ENCODE results near the gene GPATCH4.
A peak's percentile ranks its signal among the peaks of the same experiment; 100 is the strongest.

The GPATCH4 gene

GRCh38 chr1:156629823-156630449, 28.7 kb upstream of the GPATCH4 start:
- no peaks in the 10 kb centered on the region for H3K36me3 ChIP-seq (ENCODE audit: control insufficient read depth, insufficient read depth, low read length)
- H3K4me3 ChIP-seq (ENCODE audit: insufficient read depth, low read depth, low read length, poor library complexity, severe bottlenecking) = no peak overlapping the region
- peaks cover 11% of the 10 kb centered on the region for H3K4me1 ChIP-seq (ENCODE audit: control insufficient read depth, insufficient read depth, low read length, poor library complexity, severe bottlenecking)
- H3K27ac ChIP-seq (ENCODE audit: insufficient read depth, low read length, poor library complexity, severe bottlenecking) = no peak overlapping the region
- DNase-seq = no peak
- H3K27me3 ChIP-seq (replicated peaks; ENCODE audit: control insufficient read depth, insufficient read depth, low read length, poor library complexity, severe bottlenecking) = peaks cover 18% of the 10 kb centered on the region
- no peaks in the 10 kb centered on the region for H3K9me3 ChIP-seq (ENCODE audit: control insufficient read depth, low read length)

GRCh38 chr1:156627313-156627880, 26.1 kb upstream of the GPATCH4 start:
- Histone ChIP-seq H3K27me3 (replicated peaks; ENCODE audit: control insufficient read depth, insufficient read depth, low read length, poor library complexity, severe bottlenecking) (peaks cover 36% of the 10 kb centered on the region), H3K4me1 (ENCODE audit: control insufficient read depth, insufficient read depth, low read length, poor library complexity, severe bottlenecking) (peaks cover 23% of the 10 kb centered on the region), H3K27ac (ENCODE audit: insufficient read depth, low read length, poor library complexity, severe bottlenecking) (no peak overlapping the region), H3K9me3 (ENCODE audit: control insufficient read depth, low read length) (no peaks in the 10 kb centered on the region), H3K4me3 (ENCODE audit: insufficient read depth, low read depth, low read length, poor library complexity, severe bottlenecking) (no peak overlapping the region), H3K36me3 (ENCODE audit: control insufficient read depth, insufficient read depth, low read length) (no peaks in the 10 kb centered on the region)
- peak in 1 of 3 donors; percentile 23 for DNase-seq

- Histone ChIP-seq H3K36me3 (ENCODE audit: control insufficient read depth, insufficient read depth, low read length) (no peaks in the 10 kb centered on the region), H3K4me3 (ENCODE audit: insufficient read depth, low read depth, low read length, poor library complexity, severe bottlenecking) (no peak overlapping the region), H3K27me3 (replicated peaks; ENCODE audit: control insufficient read depth, insufficient read depth, low read length, poor library complexity, severe bottlenecking) (peaks cover 36% of the 10 kb centered on the region), H3K4me1 (ENCODE audit: control insufficient read depth, insufficient read depth, low read length, poor library complexity, severe bottlenecking) (peaks cover 23% of the 10 kb centered on the region), H3K27ac (ENCODE audit: insufficient read depth, low read length, poor library complexity, severe bottlenecking) (no peak overlapping the region), H3K9me3 (ENCODE audit: control insufficient read depth, low read length) (no peaks in the 10 kb centered on the region)
- no peak for DNase-seq
These were observed 24.8 kb upstream of the GPATCH4 start for GRCh38 chr1:156626079-156626438.

GRCh38 chr1:156625436-156626078, 24.3 kb upstream of the GPATCH4 start:
- H3K27ac ChIP-seq (ENCODE audit: insufficient read depth, low read length, poor library complexity, severe bottlenecking) = no peak overlapping the region
- peaks cover 36% of the 10 kb centered on the region for H3K27me3 ChIP-seq (replicated peaks; ENCODE audit: control insufficient read depth, insufficient read depth, low read length, poor library complexity, severe bottlenecking)
- H3K4me3 ChIP-seq (ENCODE audit: insufficient read depth, low read depth, low read length, poor library complexity, severe bottlenecking) = peak overlapping the region; percentile 51
- no peaks in the 10 kb centered on the region for H3K9me3 ChIP-seq (ENCODE audit: control insufficient read depth, low read length)
- H3K4me1 ChIP-seq (ENCODE audit: control insufficient read depth, insufficient read depth, low read length, poor library complexity, severe bottlenecking) = peaks cover 23% of the 10 kb centered on the region
- DNase-seq = peak; percentile 25 to 45 (median 39)
- H3K36me3 ChIP-seq (ENCODE audit: control insufficient read depth, insufficient read depth, low read length) = no peaks in the 10 kb centered on the region

- Histone ChIP-seq H3K27ac (ENCODE audit: insufficient read depth, low read length, poor library complexity, severe bottlenecking) (no peak overlapping the region), H3K27me3 (replicated peaks; ENCODE audit: control insufficient read depth, insufficient read depth, low read length, poor library complexity, severe bottlenecking) (peaks cover 36% of the 10 kb centered on the region), H3K9me3 (ENCODE audit: control insufficient read depth, low read length) (no peaks in the 10 kb centered on the region), H3K4me1 (ENCODE audit: control insufficient read depth, insufficient read depth, low read length, poor library complexity, severe bottlenecking) (peaks cover 23% of the 10 kb centered on the region), H3K36me3 (ENCODE audit: control insufficient read depth, insufficient read depth, low read length) (no peaks in the 10 kb centered on the region), H3K4me3 (ENCODE audit: insufficient read depth, low read depth, low read length, poor library complexity, severe bottlenecking) (peak overlapping the region; percentile 57)
- DNase-seq = no peak
These were observed 23.6 kb upstream of the GPATCH4 start for GRCh38 chr1:156624814-156625435.

- peak overlapping the region; percentile 57 for H3K4me3 ChIP-seq (ENCODE audit: insufficient read depth, low read depth, low read length, poor library complexity, severe bottlenecking)
- peaks cover 23% of the 10 kb centered on the region for H3K4me1 ChIP-seq (ENCODE audit: control insufficient read depth, insufficient read depth, low read length, poor library complexity, severe bottlenecking)
- no peaks in the 10 kb centered on the region for H3K36me3 ChIP-seq (ENCODE audit: control insufficient read depth, insufficient read depth, low read length)
- H3K27ac ChIP-seq (ENCODE audit: insufficient read depth, low read length, poor library complexity, severe bottlenecking) = no peak overlapping the region
- no peaks in the 10 kb centered on the region for H3K9me3 ChIP-seq (ENCODE audit: control insufficient read depth, low read length)
- H3K27me3 ChIP-seq (replicated peaks; ENCODE audit: control insufficient read depth, insufficient read depth, low read length, poor library complexity, severe bottlenecking) = peaks cover 38% of the 10 kb centered on the region
- no peak for DNase-seq
These were observed 22.9 kb upstream of the GPATCH4 start for GRCh38 chr1:156623946-156624813.

- H3K9me3 ChIP-seq (ENCODE audit: control insufficient read depth, low read length) = no peaks in the 10 kb centered on the region
- no peaks in the 10 kb centered on the region for H3K36me3 ChIP-seq (ENCODE audit: control insufficient read depth, insufficient read depth, low read length)
These were observed 21.5 kb upstream of the GPATCH4 start for GRCh38 chr1:156622581-156623297.

GRCh38 chr1:156619582-156619955, 18.3 kb upstream of the GPATCH4 start:
- Histone ChIP-seq H3K9me3 (ENCODE audit: control insufficient read depth, low read length) (no peaks in the 10 kb centered on the region), H3K36me3 (ENCODE audit: control insufficient read depth, insufficient read depth, low read length) (no peaks in the 10 kb centered on the region), H3K4me1 (ENCODE audit: control insufficient read depth, insufficient read depth, low read length, poor library complexity, severe bottlenecking) (peaks cover 9% of the 10 kb centered on the region), H3K27ac (ENCODE audit: insufficient read depth, low read length, poor library complexity, severe bottlenecking) (no peak overlapping the region), H3K4me3 (ENCODE audit: insufficient read depth, low read depth, low read length, poor library complexity, severe bottlenecking) (no peak overlapping the region), H3K27me3 (replicated peaks; ENCODE audit: control insufficient read depth, insufficient read depth, low read length, poor library complexity, severe bottlenecking) (peaks cover 19% of the 10 kb centered on the region)
- no peak for DNase-seq

More at GRCh38 chr1:156622581-156623297, 21.5 kb upstream of the GPATCH4 start:
- Histone ChIP-seq H3K27me3 (replicated peaks; ENCODE audit: control insufficient read depth, insufficient read depth, low read length, poor library complexity, severe bottlenecking) (peaks cover 40% of the 10 kb centered on the region), H3K4me3 (ENCODE audit: insufficient read depth, low read depth, low read length, poor library complexity, severe bottlenecking) (no peak overlapping the region), H3K4me1 (ENCODE audit: control insufficient read depth, insufficient read depth, low read length, poor library complexity, severe bottlenecking) (peaks cover 23% of the 10 kb centered on the region), H3K27ac (ENCODE audit: insufficient read depth, low read length, poor library complexity, severe bottlenecking) (no peak overlapping the region)
- DNase-seq = no peak

- peaks cover 13% of the 10 kb centered on the region for H3K27me3 ChIP-seq (replicated peaks; ENCODE audit: control insufficient read depth, insufficient read depth, low read length, poor library complexity, severe bottlenecking)
These were observed 17.7 kb upstream of the GPATCH4 start, which contains the start of gene HAPLN2 for GRCh38 chr1:156618853-156619581. Gene HAPLN2 (plus strand): TSS chr1:156619415. CDS start chr1:156623491, 4,076 bp downstream.

More at GRCh38 chr1:156618853-156619581, 17.7 kb upstream of the GPATCH4 start, which contains the start of gene HAPLN2:
- Histone ChIP-seq H3K9me3 (ENCODE audit: control insufficient read depth, low read length) (no peaks in the 10 kb centered on the region), H3K36me3 (ENCODE audit: control insufficient read depth, insufficient read depth, low read length) (no peaks in the 10 kb centered on the region), H3K27ac (ENCODE audit: insufficient read depth, low read length, poor library complexity, severe bottlenecking) (no peak within 1 kb of the TSS), H3K4me3 (ENCODE audit: insufficient read depth, low read depth, low read length, poor library complexity, severe bottlenecking) (no peak within 1 kb of the TSS), H3K4me1 (ENCODE audit: control insufficient read depth, insufficient read depth, low read length, poor library complexity, severe bottlenecking) (peaks cover 4% of the 10 kb centered on the region)
- no peak for DNase-seq
